SK-N-SH (cell line): Measurements from ENCODE around the gene PCED1B.

ENCODE experiments used
- CHD2 ChIP-seq: fragments of 150-350 bp; IDR thresholded peaks from 2 replicates; pipeline ENCODE4 v1.6.1; 2018; ENCODE audit warnings: low read length; ENCODE audit not compliant: partially characterized antibody
- CTCF ChIP-seq: fragments of 200-600 bp; sonication (generic); IDR thresholded peaks from 2 replicates; pipeline ENCODE4 v1.6.1; 2017; ENCODE audit warnings: antibody characterized with exemption, mild to moderate bottlenecking, moderate library complexity
- MXI1 ChIP-seq: IDR thresholded peaks from 2 replicates; pipeline ENCODE4 v1.6.1; 2012; ENCODE audit warnings: mild to moderate bottlenecking, low read depth, low read length, improper control_type of control experiment
- POLR2AphosphoS5 ChIP-seq: IDR thresholded peaks from 2 replicates; pipeline ENCODE4 v1.6.1; 2012; ENCODE audit warnings: low read depth, low read length
- RFX5 ChIP-seq: IDR thresholded peaks from 2 replicates; pipeline ENCODE4 v1.6.1; 2012; ENCODE audit warnings: mild to moderate bottlenecking, improper control_type of control experiment, low read length
- SIN3A ChIP-seq: IDR thresholded peaks from 2 replicates; pipeline ENCODE4 v1.6.1; 2012; ENCODE audit warnings: low read depth, mild to moderate bottlenecking, low read length, moderate library complexity, borderline replicate concordance

- TF ChIP-seq CTCF, result no peak
- TF ChIP-seq POLR2AphosphoS5, result no peak
- TF ChIP-seq SIN3A, result no peak
- TF ChIP-seq RFX5, result no peak
- TF ChIP-seq MXI1, result no peak
- no peak for TF ChIP-seq CHD2
Observed at GRCh38 chr12:47102845-47103651, 23.6 kb downstream of the PCED1B start.
